SHP77 treated with DMSO at 0.1 percent for 48 hours (cell line): ENCODE measurements around the gene ELFN1.
A peak's percentile ranks its signal among the peaks of the same experiment; 100 is the strongest.
"Not testable (repeated sequence)": the region's sequence is repeated elsewhere in the genome, so short reads cannot be mapped to it uniquely, and the experiment has no call there.

Experiments used
- DNase-seq: peaks from one replicate; lab custom pipeline; 2025; lab: John Stamatoyannopoulos, UW

The ELFN1 gene

DNA sequence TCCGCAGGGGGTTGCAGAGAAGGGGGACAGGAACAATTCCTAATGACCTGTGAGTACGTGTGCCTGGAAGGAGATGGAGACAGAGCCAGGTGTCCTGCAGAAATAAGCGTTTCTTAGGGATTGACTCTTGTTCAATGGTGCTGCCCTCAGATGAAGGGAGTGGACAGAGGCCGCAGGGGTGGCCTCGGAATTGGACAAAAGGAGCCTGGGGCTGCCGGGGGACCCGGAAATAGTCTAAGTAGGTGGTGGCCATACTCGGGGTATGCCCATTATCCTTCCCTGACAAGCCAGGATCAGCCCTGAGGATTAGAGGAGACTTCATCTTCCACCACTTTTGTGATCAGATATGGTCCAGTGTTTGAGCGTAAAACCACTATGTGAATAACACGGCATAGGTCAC lies 39.2 kb downstream of the ELFN1 start:
- no peak for DNase-seq

DNA sequence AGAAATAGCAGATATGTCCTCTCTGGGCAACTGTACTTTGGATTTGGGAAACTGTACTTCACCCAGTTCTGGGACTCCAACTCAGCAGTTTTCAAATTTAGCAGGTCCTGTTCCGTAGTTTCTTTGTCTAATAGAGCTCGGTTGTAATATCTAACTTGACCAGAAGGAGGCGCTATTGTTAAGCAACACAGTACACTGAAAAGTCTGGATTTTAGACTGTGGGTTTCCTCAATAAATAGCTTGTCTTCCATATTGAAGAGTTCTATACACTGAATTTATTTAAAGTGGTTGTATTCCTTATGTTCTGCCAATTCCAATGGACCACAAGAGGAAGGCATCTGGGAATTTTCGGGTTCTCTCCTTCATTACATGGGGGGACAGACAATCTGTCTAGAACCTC lies 39.8 kb downstream of the ELFN1 start:
- no peak for DNase-seq

DNA sequence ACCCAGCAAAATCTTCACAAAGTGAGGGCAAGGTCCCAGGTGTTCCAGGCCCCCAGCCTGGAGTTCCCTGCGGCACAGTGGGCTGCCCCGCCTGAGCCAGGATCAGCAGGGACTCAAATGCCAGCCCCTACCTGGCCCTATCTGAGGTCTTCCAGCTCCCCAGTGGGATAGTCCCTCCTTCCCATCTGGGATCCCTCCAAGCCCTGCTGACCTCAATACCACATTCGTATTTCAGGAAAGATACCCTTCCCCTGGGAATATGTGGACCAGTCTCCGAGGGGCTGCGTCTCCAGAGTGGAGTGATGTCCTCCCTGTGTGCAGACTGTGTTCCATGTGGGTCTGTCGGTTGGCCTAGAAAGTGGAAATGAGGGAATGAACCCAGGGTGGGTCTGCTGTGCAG lies 40.9 kb downstream of the ELFN1 start:
- DNase-seq: no peak

DNA sequence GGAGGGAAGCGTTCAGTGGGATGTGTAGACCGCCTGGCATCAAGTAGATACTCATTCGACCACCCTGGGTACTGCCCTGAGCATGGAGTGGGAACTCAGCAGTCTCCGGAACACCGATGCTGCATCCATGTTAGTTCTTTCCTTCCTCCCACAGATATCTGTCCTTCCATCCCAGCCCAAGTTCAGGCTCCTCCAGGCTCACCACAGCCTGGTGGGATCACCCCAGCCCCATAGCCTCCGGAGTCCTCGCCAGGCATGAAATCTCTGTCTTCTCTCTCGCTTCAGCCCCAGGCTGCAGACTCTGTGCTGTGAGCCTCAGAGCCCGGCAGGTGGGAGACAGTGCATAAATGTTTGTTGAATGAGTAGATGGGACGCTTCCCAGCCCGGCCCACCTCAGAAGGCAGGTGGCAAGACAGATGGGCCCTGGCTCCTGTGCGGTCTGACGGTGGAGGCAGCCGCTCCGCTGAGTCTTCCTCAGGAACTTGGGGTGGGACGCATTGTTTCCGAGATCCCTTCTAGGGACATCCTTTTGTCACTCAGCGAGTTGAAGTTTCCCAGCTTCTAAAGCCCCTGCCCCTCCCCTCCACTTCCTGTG lies 42.9 kb downstream of the ELFN1 start:
- peak; percentile 92 for DNase-seq

DNA sequence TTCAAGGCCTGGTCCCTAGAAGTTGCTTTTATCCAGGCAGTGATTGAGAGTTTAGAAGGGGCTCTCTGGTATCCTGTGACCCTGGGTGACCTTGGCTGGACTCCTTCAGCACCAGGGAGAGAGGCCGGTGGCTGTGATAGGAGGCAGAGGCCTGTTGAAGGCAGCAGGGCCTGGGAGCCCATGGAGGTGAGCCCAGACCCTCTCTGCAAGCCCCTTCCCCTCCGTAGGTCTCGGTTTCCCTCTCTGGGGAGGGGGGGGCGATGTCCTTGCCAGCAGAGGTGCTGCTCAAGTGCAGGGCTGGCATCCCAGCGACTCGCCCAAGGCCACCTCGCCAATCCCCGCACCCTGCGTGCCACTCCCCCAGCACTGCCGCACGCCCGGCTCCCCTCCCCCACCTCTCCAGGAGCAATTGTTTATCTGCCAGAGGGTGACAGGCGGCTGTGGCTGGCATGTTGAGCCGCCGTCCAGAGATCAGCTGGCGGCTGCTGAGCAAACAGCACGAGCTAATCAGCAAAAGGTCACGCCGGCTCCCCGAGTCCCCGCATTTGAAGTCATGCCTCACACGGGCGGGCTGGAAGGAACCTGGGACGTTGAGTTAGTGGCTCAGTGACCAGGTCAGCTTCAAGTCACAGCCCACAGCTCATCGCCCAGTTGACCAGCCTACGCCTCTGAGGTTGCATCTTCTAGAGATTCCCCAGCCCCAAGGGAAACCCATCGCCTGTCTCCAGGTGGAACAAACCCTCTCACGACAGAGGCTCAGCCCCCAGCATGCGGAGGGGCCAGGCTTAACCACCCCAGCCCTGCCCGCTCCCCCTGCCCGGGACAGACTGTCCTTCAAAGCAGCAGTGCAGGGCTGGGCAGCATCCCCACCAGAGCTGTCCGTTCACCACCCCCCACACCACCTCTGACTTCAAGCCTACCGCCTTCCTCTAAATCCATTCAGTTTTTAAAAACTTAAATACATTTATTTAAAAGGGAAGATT lies 43.7 kb downstream of the ELFN1 start:
- peak; percentile 95 for DNase-seq

DNA sequence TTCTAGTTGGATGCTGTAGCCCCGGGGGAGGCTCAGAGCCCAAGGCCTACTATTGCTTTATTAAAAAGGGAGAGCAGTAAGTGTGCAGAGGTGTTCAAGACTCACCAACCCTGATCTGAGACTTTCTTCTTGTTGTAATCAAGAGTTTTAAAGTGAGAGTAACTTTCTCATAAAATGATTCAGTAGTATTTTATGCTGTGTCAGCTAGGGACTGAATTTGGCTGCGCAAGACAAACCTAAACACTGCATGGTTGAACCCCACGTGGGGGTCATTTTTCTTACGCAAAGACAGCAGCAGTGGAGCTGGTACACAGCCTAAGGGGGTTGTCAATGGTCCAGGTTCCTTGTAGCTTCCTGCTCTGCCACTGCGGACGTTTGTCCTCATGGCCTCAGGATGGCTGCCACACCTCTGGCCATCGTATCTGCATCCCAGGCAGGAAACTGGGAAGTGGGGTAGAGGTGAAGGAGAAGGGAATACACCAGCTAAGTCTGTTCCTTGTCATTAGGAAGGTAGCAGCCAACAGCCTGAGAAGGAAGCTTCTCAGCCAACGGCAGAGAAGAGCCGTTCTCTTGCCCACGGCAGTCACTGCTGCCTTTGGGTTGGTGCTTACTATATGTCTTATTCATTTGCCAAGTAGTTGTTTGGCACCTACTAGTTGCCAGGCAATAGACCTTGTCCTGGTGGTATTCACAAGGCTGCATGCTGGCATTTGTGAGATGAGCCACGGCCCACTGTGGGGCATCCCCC lies 44.7 kb downstream of the ELFN1 start:
- DNase-seq: no peak

DNA sequence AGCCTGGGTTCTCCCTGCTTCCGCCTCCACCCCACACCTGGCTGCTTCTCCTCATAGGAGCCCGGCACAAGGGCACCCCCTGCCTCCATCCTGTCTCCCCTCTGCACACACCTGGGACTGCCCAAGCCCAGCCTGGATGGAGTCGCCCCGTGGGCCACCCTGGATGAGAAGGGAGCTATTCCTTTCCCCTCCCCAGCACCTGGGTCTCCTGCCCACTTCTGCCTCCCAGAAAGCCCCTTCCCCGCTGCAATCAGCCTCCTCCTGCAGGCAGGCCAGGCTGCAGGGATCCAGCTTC lies 45.2 kb downstream of the ELFN1 start:
- DNase-seq: no peak

DNA sequence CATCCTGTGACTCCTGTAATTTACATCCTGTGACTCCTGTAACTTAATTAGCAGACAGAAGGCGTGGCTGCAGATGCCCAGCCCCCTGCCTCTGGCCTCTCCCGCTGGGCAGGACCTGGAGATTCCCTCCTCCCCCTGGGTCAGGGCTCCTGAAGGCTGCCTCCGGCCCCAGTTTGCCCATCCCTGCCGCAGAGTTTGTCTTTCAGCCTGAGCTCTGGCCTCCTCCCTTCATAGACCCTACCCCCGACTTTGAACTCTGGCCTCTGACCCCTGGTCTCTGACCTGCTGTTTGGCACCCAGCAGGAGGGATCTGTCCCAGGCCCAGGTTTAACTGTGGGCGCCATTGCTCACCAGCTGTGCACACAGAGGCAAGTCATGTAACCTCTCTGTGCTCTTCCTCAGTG lies 45.6 kb downstream of the ELFN1 start:
- no peak for DNase-seq

DNA sequence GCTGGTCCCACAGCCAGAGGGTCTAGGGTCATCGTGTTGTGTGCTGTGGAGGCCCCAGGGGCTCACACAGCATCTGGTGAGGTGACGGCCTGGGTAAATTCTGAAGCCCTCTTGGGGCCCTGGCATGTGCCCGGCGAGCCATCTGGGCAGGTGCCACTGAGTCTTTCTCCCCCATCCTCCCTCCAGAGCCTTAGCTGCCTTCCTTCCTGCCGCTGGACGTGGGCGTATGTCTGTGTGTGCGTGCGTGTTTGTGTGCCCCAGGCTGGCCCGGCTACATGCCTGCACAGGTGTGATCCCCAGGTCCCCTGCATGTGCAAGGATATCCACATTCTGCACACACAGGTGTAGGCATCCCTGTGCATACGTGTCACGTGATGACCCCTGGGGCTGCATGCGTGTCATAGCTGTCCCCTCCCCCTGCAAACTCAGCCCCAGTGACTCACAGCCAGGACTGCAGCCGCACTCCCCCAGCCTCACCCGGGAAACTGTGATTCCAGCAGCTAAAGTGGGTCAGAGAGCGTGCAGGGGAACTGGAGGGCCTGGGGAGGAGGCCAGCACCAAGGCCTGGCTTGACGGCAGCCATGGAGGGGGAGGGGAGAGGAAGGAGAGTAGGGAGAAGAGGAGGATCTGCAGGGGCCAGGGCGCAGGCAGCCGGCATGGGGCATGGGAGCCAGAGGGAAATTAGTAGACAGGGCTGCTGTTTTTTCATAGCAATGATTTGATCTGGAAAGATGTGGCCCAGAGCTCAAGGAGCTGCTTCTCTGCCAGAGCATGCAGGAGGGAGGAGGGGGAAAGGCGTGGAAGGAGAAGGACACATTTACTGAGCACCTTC lies 46.4 kb downstream of the ELFN1 start:
- peak; percentile 58 for DNase-seq

DNA sequence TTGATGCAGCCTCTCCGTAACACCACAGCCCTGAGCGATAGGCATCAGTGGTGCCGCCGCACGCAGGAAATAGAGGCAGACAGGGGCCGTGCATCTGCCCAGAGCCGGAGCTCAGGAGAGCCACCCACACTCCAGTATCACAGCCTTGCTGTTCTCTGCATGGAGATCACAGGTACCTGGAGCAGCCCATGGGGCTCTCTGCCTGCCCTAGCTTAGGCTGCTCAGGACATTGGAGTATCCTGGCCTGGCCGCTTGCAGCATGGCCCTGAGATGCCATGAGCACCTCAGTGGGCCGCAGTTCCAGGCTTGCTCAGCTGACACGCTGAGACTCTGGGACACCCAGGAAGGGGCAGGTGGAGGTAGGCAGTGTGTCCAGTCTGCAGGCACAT lies 47.0 kb downstream of the ELFN1 start:
- no peak for DNase-seq

DNA sequence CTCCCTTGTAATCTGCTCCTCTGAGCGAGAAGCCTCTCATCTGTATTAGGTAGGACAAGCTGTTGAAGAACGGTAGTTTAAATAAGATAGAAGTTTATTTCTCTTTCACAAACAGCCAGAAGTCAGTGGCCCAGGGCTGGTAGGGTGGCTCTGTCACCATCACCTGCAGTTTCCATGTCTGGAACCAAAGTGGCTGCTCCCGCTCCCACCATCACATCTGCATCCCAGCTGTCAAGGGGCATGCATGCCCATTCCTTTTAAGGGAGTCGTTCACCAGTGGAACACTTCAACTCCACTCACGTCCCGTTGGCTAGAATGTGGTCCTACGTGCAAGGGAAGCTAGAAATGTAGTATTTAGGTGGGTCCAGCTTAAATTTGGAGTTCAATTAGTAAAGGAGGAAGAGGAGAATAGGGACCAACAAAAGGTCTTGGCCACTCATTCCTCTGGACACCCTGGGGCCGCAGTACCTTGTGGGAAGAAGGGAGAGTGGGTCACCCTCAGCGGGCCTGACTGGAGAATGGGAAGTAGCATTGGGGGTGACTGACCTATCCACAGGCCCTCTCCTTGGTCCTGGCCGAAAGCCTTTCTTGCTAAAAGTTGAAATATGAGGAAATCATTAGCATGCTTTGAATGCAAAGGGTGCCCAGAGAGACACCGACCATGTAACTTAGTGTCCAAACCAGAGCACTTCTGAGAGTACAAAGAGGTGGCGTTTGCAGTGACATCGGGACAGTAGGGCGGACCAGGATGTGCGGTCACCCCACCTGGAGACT lies 48.0 kb downstream of the ELFN1 start:
- DNase-seq: no peak

DNA sequence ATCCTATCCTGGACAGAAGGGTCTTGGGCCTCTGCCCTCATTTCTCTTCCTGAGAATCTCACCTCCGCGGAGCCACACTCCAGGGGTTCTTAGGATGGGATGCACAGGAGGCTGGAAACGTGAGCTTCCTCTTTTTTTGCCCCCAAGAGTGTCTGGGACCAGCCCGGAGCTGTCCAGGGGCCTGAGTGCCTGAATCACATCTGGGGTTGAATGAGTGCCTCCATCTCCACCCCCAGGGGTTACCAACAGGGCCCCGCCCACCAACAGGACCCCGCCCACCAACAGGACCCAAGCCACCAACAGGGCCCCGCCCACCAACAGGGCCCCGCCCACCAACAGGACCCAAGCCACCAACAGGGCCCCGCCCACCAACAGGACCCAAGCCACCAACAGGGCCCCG lies 48.8 kb downstream of the ELFN1 start:
- DNase-seq: not testable (repeated sequence)

DNA sequence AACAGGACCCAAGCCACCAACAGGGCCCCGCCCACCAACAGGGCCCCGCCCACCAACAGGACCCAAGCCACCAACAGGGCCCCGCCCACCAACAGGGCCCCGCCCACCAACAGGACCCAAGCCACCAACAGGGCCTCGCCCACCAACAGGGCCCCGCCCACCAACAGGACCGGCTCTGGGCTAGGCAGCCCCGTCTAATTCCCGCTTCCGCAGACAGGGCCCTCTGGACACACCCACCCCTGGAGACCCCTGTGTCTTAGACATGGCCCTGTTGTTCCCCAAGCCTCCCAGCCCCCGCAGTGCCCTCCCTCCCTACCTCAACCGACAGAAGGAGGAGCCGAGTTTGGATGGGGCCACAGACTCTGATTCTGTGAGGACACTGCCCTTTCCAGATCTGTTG lies 49.2 kb downstream of the ELFN1 start:
- peak; percentile 49 for DNase-seq

DNA sequence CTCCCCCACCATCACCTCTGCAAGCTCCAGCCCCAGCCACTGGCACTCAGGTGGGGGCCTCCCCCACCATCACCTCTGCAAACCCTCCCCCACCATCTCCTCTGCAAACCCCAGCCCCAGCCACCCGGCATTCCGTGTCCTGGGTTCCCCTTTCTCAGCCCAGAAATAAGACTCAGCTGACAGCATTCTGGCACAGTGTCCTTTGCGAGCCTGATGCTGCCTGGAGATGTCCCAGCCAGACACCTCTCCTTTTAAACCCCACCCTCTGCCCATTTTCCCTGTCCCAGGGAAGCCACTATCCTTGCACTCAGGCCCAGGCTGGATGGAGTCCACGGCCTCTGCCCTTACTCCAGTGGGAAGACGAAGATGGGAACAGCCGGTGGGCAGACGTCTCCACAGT lies 49.8 kb downstream of the ELFN1 start:
- no peak for DNase-seq

DNA sequence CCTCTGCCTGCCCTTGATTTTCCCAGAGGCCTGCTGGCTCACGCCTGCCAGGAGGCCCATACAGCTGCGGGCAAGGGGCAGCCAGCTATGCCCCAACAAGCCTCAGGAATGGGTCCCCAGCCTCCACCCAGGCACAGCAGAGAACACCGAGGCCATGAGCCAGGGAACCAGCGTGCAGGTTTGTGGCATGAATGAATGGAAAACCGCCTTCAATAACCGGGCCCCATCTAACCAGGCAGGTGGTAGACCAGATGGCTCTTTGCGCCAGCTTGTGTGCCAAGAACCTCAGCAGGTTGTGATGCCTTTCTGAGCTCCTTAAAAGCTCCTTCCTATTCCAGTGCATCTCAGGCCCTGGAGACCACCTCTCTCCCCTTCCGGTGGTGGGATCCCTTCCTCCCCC lies 50.2 kb downstream of the ELFN1 start:
- DNase-seq: peak; percentile 67

DNA sequence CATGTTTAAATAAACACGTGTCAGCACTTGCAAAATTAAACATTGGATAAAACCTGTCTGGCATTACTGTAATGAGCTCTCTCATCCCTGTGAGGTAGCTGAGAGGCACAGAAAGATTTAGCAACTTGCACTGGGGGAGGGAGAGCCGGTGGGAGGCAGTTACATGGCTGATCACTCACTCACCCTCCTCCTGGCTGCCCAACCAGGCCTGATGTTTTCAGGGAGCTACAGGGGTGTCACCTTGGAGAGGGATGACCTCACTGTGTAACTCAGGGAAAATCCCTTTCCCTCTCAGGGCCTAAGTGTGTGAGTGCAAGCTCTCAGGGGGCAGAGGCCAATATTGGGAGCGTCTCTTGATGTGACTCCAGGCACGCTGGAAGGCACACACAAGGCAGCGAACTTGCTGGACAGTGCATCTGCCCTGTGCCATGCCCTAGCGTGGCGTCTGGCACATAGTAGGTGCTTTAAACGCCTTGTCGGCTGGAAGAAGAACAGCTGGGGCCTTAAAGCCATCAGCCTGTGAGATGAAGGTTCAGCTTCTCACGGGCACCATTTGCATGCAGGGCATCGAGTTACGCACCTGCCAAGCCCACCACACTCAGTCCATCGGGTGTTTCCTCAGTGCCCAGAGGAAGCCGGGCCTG lies 51.1 kb downstream of the ELFN1 start:
- no peak for DNase-seq

DNA sequence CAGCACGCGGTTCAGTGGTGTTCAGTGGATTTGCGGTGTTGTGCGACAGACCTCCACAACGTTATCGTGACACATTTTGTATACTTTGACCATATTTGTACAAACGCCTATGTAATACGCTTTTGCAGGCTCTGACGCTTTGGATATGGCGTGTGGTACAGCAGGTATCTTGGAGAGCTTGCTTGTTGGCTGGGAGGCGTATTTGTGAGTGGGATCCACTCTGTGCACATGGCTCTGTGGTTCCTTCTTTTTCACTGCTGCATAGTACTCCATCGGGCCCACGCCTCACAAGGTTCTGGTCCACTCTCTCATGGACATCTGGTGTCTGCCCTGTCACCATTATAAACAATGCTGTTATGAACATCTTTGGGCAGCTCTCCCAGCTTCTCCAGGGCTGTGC lies 53.2 kb downstream of the ELFN1 start:
- no peak for DNase-seq

DNA sequence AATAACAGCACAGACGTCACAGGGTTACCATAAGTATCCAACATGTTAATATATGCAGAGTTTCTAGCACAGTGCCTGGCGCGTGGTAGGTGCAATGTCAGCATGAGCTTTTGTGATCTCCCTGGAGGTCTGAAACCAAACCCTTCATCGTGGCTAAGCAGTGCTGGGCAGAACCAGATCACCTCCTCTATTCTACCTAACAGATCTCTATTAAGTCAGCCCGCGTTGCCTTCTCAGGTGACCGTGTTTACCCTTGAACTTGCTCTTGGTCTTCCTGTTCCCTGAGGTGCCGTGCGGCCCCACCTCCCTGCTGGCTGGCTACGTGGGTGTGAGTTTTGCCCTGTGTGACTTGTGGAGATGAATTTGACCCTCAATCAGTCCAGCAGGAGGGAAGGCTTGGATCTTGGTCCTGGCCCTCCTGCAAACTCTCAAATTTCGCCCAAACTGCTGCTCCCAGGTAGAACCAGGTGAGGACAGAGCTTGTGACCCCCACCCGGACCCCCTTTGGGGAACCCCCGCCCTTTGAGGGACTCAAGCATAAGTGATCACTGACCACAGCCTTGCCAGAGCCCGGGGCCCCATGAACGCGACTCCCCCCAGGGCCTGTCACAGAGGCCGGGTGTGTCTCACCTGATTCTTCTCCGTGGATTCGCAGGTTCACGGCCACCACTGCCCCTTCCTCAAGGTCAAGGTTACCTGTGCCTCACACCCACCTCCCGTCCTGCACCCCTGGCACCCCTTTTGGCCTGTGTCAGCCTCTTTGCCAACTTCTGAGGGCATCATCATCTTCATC lies 54.2 kb downstream of the ELFN1 start:
- no peak for DNase-seq

DNA sequence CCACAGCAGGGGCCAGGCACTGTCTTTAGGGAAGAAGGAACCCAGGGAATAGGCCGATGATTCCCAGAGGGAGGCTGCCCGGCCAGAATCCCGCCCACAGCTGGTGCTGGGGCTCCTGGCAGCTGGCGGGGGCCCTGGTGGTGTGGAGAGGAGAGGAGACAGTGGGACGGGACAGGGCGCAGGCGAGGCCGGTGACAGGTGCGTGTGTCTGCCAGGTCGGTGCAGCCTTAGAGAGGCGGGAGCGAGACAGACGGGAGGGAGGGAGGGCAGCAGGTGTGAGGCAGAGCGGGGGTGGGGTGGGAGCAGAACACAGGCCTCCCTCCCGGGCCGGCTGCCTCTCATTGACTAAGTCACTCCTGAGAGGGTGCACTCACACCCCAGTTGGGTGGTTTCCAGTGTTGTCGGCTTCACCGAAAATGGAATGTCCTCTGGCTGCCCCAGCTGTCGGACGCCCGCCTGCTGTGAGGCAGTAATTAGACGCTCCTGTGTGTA lies 55.2 kb downstream of the ELFN1 start:
- peak; percentile 93 for DNase-seq
